GM12872 (cell line): Measurements from ENCODE around the gene ST6GALNAC2.

Source experiments
- CTCF ChIP-seq: IDR thresholded peaks from 3 replicates; pipeline ENCODE4 v1.5.1; 2011; ENCODE audit warnings: low read depth, mild to moderate bottlenecking, low read length, moderate library complexity; ENCODE audit not compliant: insufficient read depth

The ST6GALNAC2 gene

GRCh38 chr17:76523084-76524037 is 62.3 kb downstream of the ST6GALNAC2 start:
- peak; percentile 100 for TF ChIP-seq CTCF

GRCh38 chr17:76521262-76521661 is 64.4 kb downstream of the ST6GALNAC2 start:
- no peak for TF ChIP-seq CTCF

- TF ChIP-seq CTCF = no peak
Observed at GRCh38 chr17:76519048-76519966, 66.4 kb downstream of the ST6GALNAC2 start.

- no peak for TF ChIP-seq CTCF
Observed at GRCh38 chr17:76517638-76518038, 68.0 kb downstream of the ST6GALNAC2 start.
